CD1c-positive myeloid dendritic cell (primary cell): ENCODE results near the gene SPATC1L.

ENCODE experiments used
- DNase-seq: peaks from one replicate; pipeline ENCODE4 v3.0.0-alpha.2; 2016; ENCODE audit errors: extremely low spot score

SPATC1L gene

GRCh38 chr21:46215436-46216131 is 31.3 kb upstream of the SPATC1L start:
- no peak for DNase-seq

- no peak for DNase-seq
These were observed 30.4 kb upstream of the SPATC1L start for GRCh38 chr21:46214478-46215340.

- DNase-seq, result no peak
These were observed 29.5 kb upstream of the SPATC1L start for GRCh38 chr21:46213620-46214286.

GRCh38 chr21:46212721-46213484 is 28.6 kb upstream of the SPATC1L start:
- DNase-seq, result no peak

GRCh38 chr21:46211786-46212720 is 27.8 kb upstream of the SPATC1L start:
- no peak for DNase-seq

- no peak for DNase-seq
These were observed 27.1 kb upstream of the SPATC1L start for GRCh38 chr21:46211376-46211775.

- DNase-seq, result no peak
These were observed 26.3 kb upstream of the SPATC1L start for GRCh38 chr21:46210378-46211136.

GRCh38 chr21:46208761-46209721 is 24.8 kb upstream of the SPATC1L start:
- no peak for DNase-seq

GRCh38 chr21:46207920-46208591 is 23.8 kb upstream of the SPATC1L start:
- no peak for DNase-seq

- no peak for DNase-seq
These were observed 23.0 kb upstream of the SPATC1L start for GRCh38 chr21:46207006-46207919.

- DNase-seq, result no peak
These were observed 22.1 kb upstream of the SPATC1L start for GRCh38 chr21:46206163-46207005.

- no peak for DNase-seq
These were observed 21.5 kb upstream of the SPATC1L start for GRCh38 chr21:46205766-46206162.

GRCh38 chr21:46205166-46205565 is 20.9 kb upstream of the SPATC1L start:
- no peak for DNase-seq

- DNase-seq, result no peak
These were observed 18.9 kb upstream of the SPATC1L start for GRCh38 chr21:46203203-46203600.

- no peak for DNase-seq
These were observed 18.4 kb upstream of the SPATC1L start for GRCh38 chr21:46202592-46203202.
